ENCODE measurements around the gene LYPD6B. TPM values are rescaled to one million over a fixed set of nuclear protein-coding genes. Genes with fewer than 3 reads are reported as not detected.

Gene LYPD6B
- total and polyA plus RNA-seq, 2 donors (not counting 1 experiment from before 2014, with no cell fraction given), result 1.5 to 2.7 TPM

- intact Hi-C loops (cut with micrococcal nuclease), result no loop called here
- 92% methylated on average over 2 of the region's 4 CpGs for WGBS (ENCODE audit: insufficient coverage)
- peaks cover 8% of the 10 kb centered on the region for H3K27me3 Mint-ChIP-seq
Measured at GRCh38 chr2:149136111-149136510, 97.6 kb downstream of the LYPD6B start.

GRCh38 chr2:149141046-149141445 is 102.5 kb downstream of the LYPD6B start:
- no peaks in the 10 kb centered on the region for H4K20me1 ChIP-seq (ENCODE audit: control insufficient read depth, insufficient read depth, low read length, poor library complexity, severe bottlenecking)
- H3K9ac ChIP-seq (ENCODE audit: low read length), result no peak overlapping the region
- ChIA-PET POLR2A (no interaction called here), CTCF (no interaction called here)
- no peak for DNase-seq
- no peaks in the 10 kb centered on the region for H3K79me2 ChIP-seq (ENCODE audit: control insufficient read depth, insufficient read depth, low read length)
- no peak overlapping the region for H2AFZ ChIP-seq (ENCODE audit: insufficient read depth, low read depth, low read length, poor library complexity, severe bottlenecking)
- 89% methylated on average over 2 of the region's 5 CpGs for WGBS (ENCODE audit: insufficient coverage)
- no peak overlapping the region for H3K27ac ChIP-seq (ENCODE audit: low read length in 2 of 2)
- H3K9me3 ChIP-seq (ENCODE audit: control extremely low read depth in 1 of 3, control insufficient read depth in 2 of 3, insufficient read depth in 1 of 3, low read length in 2 of 3), result no peaks in the 10 kb centered on the region
- H3K4me1 ChIP-seq (ENCODE audit: control insufficient read depth in 2 of 2, insufficient read depth in 2 of 2, low read length in 2 of 2), result peaks cover 7 to 15% of the 10 kb centered on the region in 2 donors
- Mint-ChIP-seq H3K4me3 (no peak overlapping the region), H3K4me1 (peaks cover 12% of the 10 kb centered on the region), H3K9me3 (ENCODE audit: insufficient read depth) (no peaks in the 10 kb centered on the region), H3K27me3 (peaks cover 28% of the 10 kb centered on the region), H3K27ac (no peak overlapping the region)
- ATAC-seq (ENCODE audit: low read depth), result no peak
- intact Hi-C loops (cut with micrococcal nuclease), result no loop called here
- no peaks in the 10 kb centered on the region for H3K36me3 ChIP-seq (replicated peaks in 1 of 2; ENCODE audit: control extremely low read depth in 1 of 2, control insufficient read depth in 1 of 2, extremely low read depth in 1 of 2, insufficient read depth in 2 of 2, low read length in 1 of 2)
- H3K4me2 ChIP-seq (replicated peaks; ENCODE audit: low read depth, low read length, poor library complexity, severe bottlenecking), result no peak overlapping the region
- TF ChIP-seq EZH2 (IDR thresholded peaks at IDR 0.05; ENCODE audit: borderline replicate concordance, insufficient read depth, low read depth, low read length, poor library complexity, severe bottlenecking), result no peak
- no peak for TF ChIP-seq CTCF (IDR thresholded peaks at IDR 0.05)
- no peak overlapping the region for H3K4me3 ChIP-seq (ENCODE audit: control extremely low read depth in 1 of 5, extremely low read depth in 1 of 5, insufficient read depth in 1 of 5, low read depth in 2 of 5, low read length in 4 of 5)
- H3K27me3 ChIP-seq (replicated peaks in 1 of 4; ENCODE audit: control extremely low read depth in 1 of 4, control insufficient read depth in 3 of 4, insufficient read depth in 4 of 4, low read length in 3 of 4), result peaks cover 0 to 19% (median 1%) of the 10 kb centered on the region in 4 experiments

More at GRCh38 chr2:149136111-149136510, 97.6 kb downstream of the LYPD6B start:
- ATAC-seq (ENCODE audit: low read depth), result no peak
- Histone ChIP-seq H3K4me1 (ENCODE audit: control insufficient read depth in 2 of 2, insufficient read depth in 2 of 2, low read length in 2 of 2) (no peaks in the 10 kb centered on the region), H3K9me3 (ENCODE audit: control extremely low read depth in 1 of 3, control insufficient read depth in 2 of 3, insufficient read depth in 1 of 3, low read length in 2 of 3) (no peaks in the 10 kb centered on the region), H4K20me1 (ENCODE audit: control insufficient read depth, insufficient read depth, low read length, poor library complexity, severe bottlenecking) (no peaks in the 10 kb centered on the region), H3K79me2 (ENCODE audit: control insufficient read depth, insufficient read depth, low read length) (no peaks in the 10 kb centered on the region), H3K4me3 (ENCODE audit: control extremely low read depth in 1 of 5, extremely low read depth in 1 of 5, insufficient read depth in 1 of 5, low read depth in 2 of 5, low read length in 4 of 5) (no peak overlapping the region), H3K27ac (ENCODE audit: low read length in 2 of 2) (no peak overlapping the region), H3K4me2 (replicated peaks; ENCODE audit: low read depth, low read length, poor library complexity, severe bottlenecking) (no peak overlapping the region), H2AFZ (ENCODE audit: insufficient read depth, low read depth, low read length, poor library complexity, severe bottlenecking) (no peak overlapping the region), H3K9ac (ENCODE audit: low read length) (no peak overlapping the region), H3K27me3 (replicated peaks in 1 of 4; ENCODE audit: control extremely low read depth in 1 of 4, control insufficient read depth in 3 of 4, insufficient read depth in 4 of 4, low read length in 3 of 4) (peaks cover 0 to 8% (median 1%) of the 10 kb centered on the region in 4 experiments), H3K36me3 (replicated peaks in 1 of 2; ENCODE audit: control extremely low read depth in 1 of 2, control insufficient read depth in 1 of 2, extremely low read depth in 1 of 2, insufficient read depth in 2 of 2, low read length in 1 of 2) (no peaks in the 10 kb centered on the region)
- DNase-seq, result no peak
- H3K9me3 Mint-ChIP-seq (ENCODE audit: insufficient read depth), result no peaks in the 10 kb centered on the region
- H3K4me1 Mint-ChIP-seq, result no peaks in the 10 kb centered on the region
- H3K4me3 Mint-ChIP-seq, result no peak overlapping the region
- ChIA-PET POLR2A (no interaction called here), CTCF (interaction anchor here (0.6 kb wide), 1 partner anchor 24 kb away, joined by 3 read pairs; no protein-coding TSS in a partner anchor)
- no peak overlapping the region for H3K27ac Mint-ChIP-seq
- TF ChIP-seq CTCF (IDR thresholded peaks at IDR 0.05), result no peak
- TF ChIP-seq EZH2 (IDR thresholded peaks at IDR 0.05; ENCODE audit: borderline replicate concordance, insufficient read depth, low read depth, low read length, poor library complexity, severe bottlenecking), result no peak

Data from B cell (primary cell).